Epithelial cell of esophagus (primary cell): ENCODE measurements around the gene GCLM.

Experiments used
- DNase-seq: peaks from one replicate; pipeline ENCODE4 v3.0.0; 2010; ENCODE audit warnings: low read depth
- H3K4me3 ChIP-seq: 2 replicates; pipeline ENCODE4 v1.5.1; 2011; ENCODE audit warnings: mild to moderate bottlenecking, low read length, control low read depth
- TF ChIP-seq, protein P1 (sequence below): IDR thresholded peaks from 2 replicates; pipeline ENCODE4 v1.5.1; 2011; ENCODE audit warnings: low read depth, mild to moderate bottlenecking, low read length, control low read depth, inconsistent platforms; ENCODE audit not compliant: insufficient read depth; ENCODE audit errors: missing control alignments

The GCLM gene

DNA sequence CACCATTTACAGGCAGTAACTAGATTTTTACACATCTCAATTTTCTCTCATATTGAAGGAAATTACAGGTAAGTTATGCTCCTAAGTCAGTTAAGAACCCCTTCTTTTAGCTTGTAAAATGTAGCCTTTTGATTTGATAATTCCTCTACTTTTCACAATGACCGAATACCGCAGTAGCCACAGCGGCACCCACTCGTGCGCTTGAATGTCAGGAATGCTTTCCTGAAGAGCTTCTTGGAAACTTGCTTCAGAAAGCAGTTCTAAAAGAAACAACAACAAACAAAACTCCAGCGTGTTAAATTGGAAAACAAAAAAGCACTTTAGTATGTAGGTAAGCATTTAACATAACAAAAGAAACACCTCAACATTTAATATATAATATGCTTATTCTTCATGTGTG lies 20.3 kb downstream of the GCLM start:
- TF ChIP-seq, protein P1, sequence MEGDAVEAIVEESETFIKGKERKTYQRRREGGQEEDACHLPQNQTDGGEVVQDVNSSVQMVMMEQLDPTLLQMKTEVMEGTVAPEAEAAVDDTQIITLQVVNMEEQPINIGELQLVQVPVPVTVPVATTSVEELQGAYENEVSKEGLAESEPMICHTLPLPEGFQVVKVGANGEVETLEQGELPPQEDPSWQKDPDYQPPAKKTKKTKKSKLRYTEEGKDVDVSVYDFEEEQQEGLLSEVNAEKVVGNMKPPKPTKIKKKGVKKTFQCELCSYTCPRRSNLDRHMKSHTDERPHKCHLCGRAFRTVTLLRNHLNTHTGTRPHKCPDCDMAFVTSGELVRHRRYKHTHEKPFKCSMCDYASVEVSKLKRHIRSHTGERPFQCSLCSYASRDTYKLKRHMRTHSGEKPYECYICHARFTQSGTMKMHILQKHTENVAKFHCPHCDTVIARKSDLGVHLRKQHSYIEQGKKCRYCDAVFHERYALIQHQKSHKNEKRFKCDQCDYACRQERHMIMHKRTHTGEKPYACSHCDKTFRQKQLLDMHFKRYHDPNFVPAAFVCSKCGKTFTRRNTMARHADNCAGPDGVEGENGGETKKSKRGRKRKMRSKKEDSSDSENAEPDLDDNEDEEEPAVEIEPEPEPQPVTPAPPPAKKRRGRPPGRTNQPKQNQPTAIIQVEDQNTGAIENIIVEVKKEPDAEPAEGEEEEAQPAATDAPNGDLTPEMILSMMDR = no peak
- DNase-seq = no peak
- no peak overlapping the region for H3K4me3 ChIP-seq

DNA sequence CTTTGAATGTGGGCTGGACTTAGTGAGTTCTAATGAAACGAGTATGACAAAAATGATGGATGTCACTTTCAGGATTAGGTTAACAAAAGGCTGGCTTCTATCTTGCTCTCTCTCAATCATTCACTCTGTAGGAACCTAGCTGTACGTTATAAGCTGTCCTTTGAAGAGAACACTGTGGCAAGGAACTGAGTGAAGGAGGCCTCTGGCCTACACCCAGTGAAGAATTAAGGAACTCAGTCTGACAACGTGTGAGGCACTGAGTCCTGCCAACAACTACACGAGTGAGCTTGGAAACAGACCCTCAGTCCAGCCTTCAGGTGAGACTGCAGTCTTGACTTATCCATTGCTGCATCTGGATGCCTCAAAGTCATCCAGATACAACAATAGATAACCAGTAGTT lies 27.0 kb downstream of the GCLM start:
- DNase-seq = no peak
- TF ChIP-seq, protein P1 = no peak
- no peak overlapping the region for H3K4me3 ChIP-seq

DNA sequence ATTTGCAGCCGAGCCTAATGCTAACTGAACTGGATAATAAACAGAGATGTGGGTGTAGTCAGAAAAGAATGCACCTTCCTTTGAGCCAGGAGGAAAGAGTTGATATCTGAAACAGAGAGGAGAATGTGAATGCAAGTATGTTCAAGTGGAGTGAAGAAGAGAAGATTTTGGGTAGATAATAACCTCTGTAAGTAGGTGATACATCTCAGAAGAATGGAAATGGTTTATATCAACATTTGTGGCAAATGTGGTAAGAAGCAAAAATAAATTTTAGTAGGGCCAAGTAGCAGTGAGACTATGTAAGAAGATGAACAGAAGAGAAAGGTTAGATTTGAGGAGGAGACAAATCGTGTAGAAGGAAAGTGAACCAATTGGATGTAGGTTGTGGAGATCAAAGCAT lies 28.5 kb downstream of the GCLM start:
- no peak for DNase-seq
- TF ChIP-seq, protein P1 = no peak
- H3K4me3 ChIP-seq = no peak overlapping the region

DNA sequence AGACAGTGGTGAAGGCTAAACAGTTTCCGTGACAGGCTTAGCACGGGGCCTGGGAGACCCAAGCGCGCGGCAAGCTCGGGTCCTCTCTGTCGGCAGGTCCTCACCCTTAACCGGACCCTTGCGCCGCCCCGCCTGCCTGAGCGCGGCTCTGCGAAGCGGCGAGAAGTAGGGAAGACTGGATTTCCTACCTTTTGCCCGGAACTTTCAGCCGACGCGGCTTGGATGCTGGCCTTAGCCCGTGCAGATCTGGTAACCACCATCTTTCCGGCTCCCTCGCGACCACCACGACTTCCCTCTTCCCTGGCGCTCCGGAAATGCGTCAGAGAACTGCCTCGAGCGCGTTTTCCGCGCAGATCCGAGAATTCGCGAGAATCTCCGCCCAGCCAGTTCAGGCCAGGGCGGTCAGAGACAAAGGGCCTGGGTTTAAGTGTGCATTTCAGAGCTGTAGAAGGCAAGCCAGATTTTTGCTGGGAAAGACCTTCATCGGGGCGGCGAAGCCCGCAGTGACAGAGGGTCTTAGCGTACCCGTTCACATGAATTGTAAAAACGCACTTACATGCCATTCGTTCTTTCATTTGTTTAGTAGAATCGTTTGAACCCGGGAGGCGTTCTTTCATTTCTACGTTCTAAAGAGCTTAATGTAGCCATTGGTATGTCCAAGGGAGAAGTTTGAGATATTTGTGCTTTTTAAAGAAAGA lies 30.2 kb downstream of the GCLM start, which contains the start of gene DNTTIP2:
TSS of gene DNTTIP2 (minus strand) at position 318 of the 698 bp plus-strand sequence. CDS start at position 260, 58 bp downstream.
- peak; percentile 91 for DNase-seq
- peak within 1 kb of the TSS; percentile 93 for H3K4me3 ChIP-seq
- TF ChIP-seq, protein P1 = no peak

DNA sequence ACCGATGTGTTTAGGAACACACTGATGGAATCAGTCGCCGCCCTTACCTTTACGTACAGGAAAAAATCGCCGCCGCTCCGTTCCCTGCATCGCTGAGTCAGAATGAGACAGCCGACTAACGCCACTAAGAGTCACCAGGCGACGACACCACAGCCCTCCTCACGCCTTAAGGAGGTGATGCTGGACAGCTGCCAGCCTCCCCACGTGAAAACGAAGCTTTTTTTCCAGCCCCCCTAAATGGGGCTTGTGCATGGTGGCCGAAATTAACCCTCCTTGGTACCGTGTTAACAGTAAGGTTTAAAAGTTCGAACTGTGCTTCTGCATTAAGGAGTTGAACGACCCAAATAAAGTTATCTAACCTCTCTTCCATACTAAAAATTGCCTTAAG lies 30.7 kb downstream of the GCLM start:
- peak; percentile 81 for DNase-seq
- H3K4me3 ChIP-seq = peak overlapping the region; percentile 93
- TF ChIP-seq, protein P1 = no peak

DNA sequence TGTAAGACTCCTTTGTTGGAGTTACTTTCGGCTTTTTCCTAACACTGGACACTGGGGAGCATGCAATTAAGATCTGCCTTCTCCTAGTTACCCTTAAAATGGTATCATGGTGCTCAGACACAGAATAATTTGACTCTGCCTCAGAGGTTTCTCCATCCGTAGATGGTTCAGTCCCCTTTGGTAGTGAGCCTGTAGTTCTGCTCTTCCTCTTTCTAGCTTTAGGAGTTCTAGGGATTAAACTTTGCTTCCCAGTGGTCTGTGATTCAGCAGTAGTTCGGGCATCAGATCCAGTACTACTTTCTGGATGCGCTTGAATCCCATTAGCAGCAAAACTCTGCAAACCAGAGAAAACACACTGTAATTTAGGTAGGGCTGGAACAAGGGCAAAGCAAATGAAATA lies 31.7 kb downstream of the GCLM start:
- DNase-seq = no peak
- TF ChIP-seq, protein P1 = no peak
- H3K4me3 ChIP-seq = no peak overlapping the region

DNA sequence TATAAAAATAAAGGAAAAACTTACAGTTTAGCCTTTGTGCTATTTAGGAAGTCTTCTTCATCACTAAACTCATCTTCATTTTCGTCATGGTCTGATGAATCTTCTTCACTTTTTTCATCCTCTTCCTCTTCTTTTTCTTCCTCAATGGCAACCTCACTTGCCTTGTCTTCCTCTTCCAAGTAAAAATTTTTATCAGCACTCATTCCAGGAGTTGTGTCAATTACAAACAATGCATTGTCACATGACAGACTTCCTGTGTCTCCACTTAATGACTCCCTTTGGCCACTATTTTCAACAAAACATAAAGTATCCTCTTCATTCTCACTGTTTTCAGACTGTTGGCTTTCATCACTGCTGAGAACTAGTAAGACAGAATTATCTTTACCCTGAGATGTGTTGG lies 33.0 kb downstream of the GCLM start:
- DNase-seq = no peak
- no peak overlapping the region for H3K4me3 ChIP-seq
- TF ChIP-seq, protein P1 = no peak
